ENCODE measurements around the gene PTPN4.

DNA sequence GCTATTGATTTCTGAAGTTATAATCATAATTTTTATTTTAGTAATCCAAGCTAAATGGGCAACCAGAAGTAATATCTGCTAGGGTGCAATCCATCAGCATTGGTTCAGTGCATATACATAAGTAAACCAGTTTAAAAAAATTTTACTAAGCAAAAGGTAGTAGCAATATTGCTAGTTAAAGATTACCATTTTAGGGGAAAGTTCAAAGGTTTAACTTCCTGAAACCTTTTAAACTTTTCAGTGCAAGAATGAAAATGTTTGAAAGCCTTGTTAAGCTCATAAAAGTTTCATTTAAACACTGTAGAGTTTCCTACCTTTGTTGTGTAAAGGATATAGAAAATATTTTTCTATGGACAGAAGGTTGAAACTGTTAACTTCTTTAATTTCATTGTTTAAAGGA is 222.2 kb downstream of the PTPN4 start:
- TF ChIP-seq POLR2A (IDR thresholded peaks at IDR 0.05; ENCODE audit: low read depth, low read length) (no peak), EZH2 (IDR thresholded peaks at IDR 0.05; ENCODE audit: borderline replicate concordance, low read depth, low read length, severe bottlenecking) (no peak), CTCF (IDR thresholded peaks at IDR 0.05; ENCODE audit: extremely low read depth in 1 of 2, insufficient read depth in 1 of 2, low read depth in 1 of 2, low read length in 2 of 2) (no peak), POLR2AphosphoS5 (IDR thresholded peaks at IDR 0.05; ENCODE audit: insufficient read depth, low read depth, low read length) (no peak)
- TF ChIP-seq, protein P1, sequence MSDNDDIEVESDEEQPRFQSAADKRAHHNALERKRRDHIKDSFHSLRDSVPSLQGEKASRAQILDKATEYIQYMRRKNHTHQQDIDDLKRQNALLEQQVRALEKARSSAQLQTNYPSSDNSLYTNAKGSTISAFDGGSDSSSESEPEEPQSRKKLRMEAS (IDR thresholded peaks at IDR 0.05; ENCODE audit: insufficient read depth, insufficient read length), result no peak
